Gastroesophageal sphincter (tissue), 3 donors: Measurements from ENCODE around the gene PDS5A.

Experiments used
- POLR2A ChIP-seq, 2 donors: fragments of 450-650 bp; IDR thresholded peaks; one replicate each; pipeline ENCODE4 v1.6.1; 2017; ENCODE audit warnings: antibody characterized with exemption in 2 of 2, mild to moderate bottlenecking in 2 of 2, moderate library complexity in 1 of 2
- TF ChIP-seq, protein P1 (sequence below), 4 experiments: fragments of 200-600 bp in 2 of 4; fragments of 450-650 bp in 2 of 4; sonication (generic) in 1 of 4; IDR thresholded peaks; one replicate each; pipeline ENCODE4 v1.5.1; 2017 to 2019; ENCODE audit warnings: antibody characterized with exemption in 4 of 4, mild to moderate bottlenecking in 2 of 4, moderate library complexity in 2 of 4

DNA sequence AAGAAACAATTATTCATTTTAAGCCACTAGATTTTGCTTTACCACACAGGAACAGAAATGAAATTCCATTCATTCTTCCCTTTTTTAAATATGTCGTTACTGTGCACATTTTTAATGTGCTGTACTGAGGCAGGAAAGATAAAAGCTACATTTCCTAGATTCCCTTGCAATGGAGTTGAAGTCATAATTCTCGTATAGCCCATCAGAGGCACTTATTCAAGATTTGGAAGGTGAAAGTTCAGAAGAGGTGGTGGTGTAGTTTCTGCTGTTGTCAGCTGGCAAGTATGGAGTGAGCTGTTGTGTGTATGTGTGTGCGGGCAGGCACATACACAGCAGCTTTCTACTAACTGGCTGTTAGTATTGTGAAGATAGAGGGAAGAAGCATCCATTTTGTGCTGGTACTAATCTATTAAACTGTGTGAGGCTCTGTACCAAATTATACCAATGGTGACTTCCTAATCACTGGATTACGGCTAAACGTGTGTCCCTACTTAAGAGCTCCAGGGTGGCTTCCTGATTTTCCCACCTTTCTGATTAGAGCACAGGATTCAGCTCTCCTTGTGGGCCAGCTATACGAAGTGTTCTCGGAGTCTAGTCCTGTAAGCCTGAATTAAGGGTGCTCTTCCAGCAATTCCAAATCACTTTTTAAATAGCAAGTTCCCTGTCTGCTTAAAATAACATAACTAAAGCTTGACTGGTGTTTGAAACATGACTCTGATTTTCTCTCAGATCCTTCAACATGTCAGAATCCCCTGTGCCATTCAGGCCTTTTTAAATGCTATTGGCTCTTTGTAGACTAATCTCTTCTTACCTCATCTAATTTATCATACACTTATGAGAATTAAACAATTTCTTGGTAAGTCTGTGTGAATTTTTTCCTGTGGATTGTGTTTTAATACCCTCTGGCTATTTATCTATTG, 43.8 kb downstream of the PDS5A start:
- TF ChIP-seq, protein P1, sequence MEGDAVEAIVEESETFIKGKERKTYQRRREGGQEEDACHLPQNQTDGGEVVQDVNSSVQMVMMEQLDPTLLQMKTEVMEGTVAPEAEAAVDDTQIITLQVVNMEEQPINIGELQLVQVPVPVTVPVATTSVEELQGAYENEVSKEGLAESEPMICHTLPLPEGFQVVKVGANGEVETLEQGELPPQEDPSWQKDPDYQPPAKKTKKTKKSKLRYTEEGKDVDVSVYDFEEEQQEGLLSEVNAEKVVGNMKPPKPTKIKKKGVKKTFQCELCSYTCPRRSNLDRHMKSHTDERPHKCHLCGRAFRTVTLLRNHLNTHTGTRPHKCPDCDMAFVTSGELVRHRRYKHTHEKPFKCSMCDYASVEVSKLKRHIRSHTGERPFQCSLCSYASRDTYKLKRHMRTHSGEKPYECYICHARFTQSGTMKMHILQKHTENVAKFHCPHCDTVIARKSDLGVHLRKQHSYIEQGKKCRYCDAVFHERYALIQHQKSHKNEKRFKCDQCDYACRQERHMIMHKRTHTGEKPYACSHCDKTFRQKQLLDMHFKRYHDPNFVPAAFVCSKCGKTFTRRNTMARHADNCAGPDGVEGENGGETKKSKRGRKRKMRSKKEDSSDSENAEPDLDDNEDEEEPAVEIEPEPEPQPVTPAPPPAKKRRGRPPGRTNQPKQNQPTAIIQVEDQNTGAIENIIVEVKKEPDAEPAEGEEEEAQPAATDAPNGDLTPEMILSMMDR (IDR thresholded peaks at IDR 0.05) = no peak
- TF ChIP-seq POLR2A (IDR thresholded peaks at IDR 0.05) = no peak
